Measurements from ENCODE around the gene PRR23B.

DNA sequence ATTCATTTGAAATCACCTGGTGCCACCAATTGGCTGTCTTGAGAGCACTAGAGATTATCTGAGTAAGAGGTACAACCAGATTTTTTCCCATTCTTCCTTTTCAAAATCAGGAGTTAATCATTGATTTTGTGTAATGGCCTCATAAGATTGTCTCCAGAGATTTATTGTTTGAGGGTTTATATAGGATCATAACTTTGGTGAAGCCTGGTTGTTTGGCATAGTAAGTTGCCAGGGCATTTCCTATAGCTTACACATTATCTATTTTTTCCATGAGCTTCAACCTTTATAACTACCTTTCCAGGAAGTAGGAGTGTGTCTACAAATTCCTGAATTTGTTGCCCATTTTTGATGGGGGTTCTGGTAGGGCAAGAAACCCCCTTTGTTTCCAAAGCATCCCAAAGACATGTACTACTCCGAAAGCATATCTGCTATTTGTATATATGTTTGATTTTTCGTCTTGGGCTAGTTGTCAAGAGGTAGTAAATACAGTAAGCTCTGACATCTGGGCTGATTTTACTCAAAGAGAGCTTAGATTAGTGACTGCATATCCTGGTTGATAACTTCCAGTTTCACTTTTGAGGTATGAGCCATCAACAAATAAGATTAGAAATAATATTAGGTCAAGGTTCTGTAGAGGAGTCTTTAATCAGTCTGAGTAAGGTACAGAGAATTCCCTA, 11.7 kb upstream of the PRR23B start:
- TF ChIP-seq POLR2A (IDR thresholded peaks at IDR 0.05; ENCODE audit: low read length) = no peak
- no peak for TF ChIP-seq GATA1 (IDR thresholded peaks at IDR 0.05; ENCODE audit: low read depth, low read length)
